Endothelial cell (in vitro differentiated cells): ENCODE results near the gene NRCAM. TPM values are rescaled to one million over a fixed set of nuclear protein-coding genes. Genes with fewer than 3 reads are reported as not detected.
"Not testable (repeated sequence)": the region's sequence is repeated elsewhere in the genome, so short reads cannot be mapped to it uniquely, and the experiment has no call there.

Experiments
- DNase-seq: peaks from one replicate; pipeline ENCODE4 v3.0.0; 2021; ENCODE audit warnings: low spot score
- H3K27ac Mint-ChIP-seq: one replicate; pipeline ENCODE4 v1.8.0; 2021; ENCODE audit warnings: mixed read lengths, inconsistent platforms; ENCODE audit not compliant: unreplicated experiment
- H3K27me3 Mint-ChIP-seq: one replicate; pipeline ENCODE4 v1.8.0; 2021; ENCODE audit warnings: mild to moderate bottlenecking, moderate library complexity, mixed read lengths, inconsistent platforms; ENCODE audit not compliant: unreplicated experiment
- H3K36me3 Mint-ChIP-seq: one replicate; pipeline ENCODE4 v1.8.0; 2021; ENCODE audit warnings: mild to moderate bottlenecking, low read depth, mixed read lengths, inconsistent platforms; ENCODE audit not compliant: unreplicated experiment
- H3K4me1 Mint-ChIP-seq: one replicate; pipeline ENCODE4 v1.8.0; 2021; ENCODE audit warnings: mild to moderate bottlenecking, mixed read lengths, inconsistent platforms; ENCODE audit not compliant: unreplicated experiment
- H3K4me3 Mint-ChIP-seq: one replicate; pipeline ENCODE4 v1.8.0; 2021; ENCODE audit warnings: mild to moderate bottlenecking, mixed read lengths, inconsistent platforms; ENCODE audit not compliant: unreplicated experiment
- H3K9me3 Mint-ChIP-seq: one replicate; pipeline ENCODE4 v1.8.0; 2021; ENCODE audit warnings: mixed read lengths, inconsistent platforms; ENCODE audit not compliant: unreplicated experiment
- total RNA-seq: library from RNA; stranded (reverse); fragmentation: NEBNext Ultra II Directional; extraction: Animal tissue kit (Norgen Biotek cat#: 25700); gene quantifications from one replicate; pipeline ENCODE4 v1.2.1, GENCODE V29; 2021; ENCODE audit not compliant: unreplicated experiment
- TF ChIP-seq, protein P1 (sequence below): fragments of 200-600 bp; sonication (generic); IDR thresholded peaks from one replicate; pipeline ENCODE4 v1.5.0; 2021; ENCODE audit warnings: antibody characterized with exemption; ENCODE audit not compliant: unreplicated experiment

The NRCAM gene
- total RNA-seq, 1 donor from 2014 or later, result 2.2 TPM

DNA sequence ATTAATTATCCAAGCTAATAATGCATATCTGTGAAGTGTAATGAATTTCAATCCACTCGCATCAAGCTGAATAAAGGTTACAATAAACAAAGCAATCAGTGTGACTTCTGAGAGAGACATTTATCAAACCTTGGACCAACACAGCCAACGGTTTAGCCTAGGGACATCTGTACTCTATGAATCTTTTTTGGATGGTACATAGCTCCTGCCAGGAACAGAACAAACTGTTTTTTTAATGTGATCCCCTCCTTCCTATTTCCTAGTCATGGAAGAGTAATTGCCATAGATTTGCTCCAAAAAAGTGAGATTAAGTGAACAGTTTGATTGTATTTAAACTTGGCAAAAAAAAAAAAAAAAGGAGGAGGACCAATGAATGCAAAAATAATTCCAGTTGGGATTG, 11.2 kb upstream of the NRCAM start:
- no peak for DNase-seq
- no peaks in the 10 kb centered on the region for H3K27me3 Mint-ChIP-seq
- no peaks in the 10 kb centered on the region for H3K9me3 Mint-ChIP-seq
- TF ChIP-seq, protein P1, sequence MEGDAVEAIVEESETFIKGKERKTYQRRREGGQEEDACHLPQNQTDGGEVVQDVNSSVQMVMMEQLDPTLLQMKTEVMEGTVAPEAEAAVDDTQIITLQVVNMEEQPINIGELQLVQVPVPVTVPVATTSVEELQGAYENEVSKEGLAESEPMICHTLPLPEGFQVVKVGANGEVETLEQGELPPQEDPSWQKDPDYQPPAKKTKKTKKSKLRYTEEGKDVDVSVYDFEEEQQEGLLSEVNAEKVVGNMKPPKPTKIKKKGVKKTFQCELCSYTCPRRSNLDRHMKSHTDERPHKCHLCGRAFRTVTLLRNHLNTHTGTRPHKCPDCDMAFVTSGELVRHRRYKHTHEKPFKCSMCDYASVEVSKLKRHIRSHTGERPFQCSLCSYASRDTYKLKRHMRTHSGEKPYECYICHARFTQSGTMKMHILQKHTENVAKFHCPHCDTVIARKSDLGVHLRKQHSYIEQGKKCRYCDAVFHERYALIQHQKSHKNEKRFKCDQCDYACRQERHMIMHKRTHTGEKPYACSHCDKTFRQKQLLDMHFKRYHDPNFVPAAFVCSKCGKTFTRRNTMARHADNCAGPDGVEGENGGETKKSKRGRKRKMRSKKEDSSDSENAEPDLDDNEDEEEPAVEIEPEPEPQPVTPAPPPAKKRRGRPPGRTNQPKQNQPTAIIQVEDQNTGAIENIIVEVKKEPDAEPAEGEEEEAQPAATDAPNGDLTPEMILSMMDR, result no peak
- no peak overlapping the region for H3K27ac Mint-ChIP-seq
- H3K4me1 Mint-ChIP-seq, result peaks cover 11% of the 10 kb centered on the region
- H3K4me3 Mint-ChIP-seq, result no peak overlapping the region
- no peaks in the 10 kb centered on the region for H3K36me3 Mint-ChIP-seq

GRCh38 chr7:108466322-108466721, 10.1 kb upstream of the NRCAM start:
- not testable (repeated sequence) for H3K4me3 Mint-ChIP-seq, DNase-seq, H3K9me3 Mint-ChIP-seq, H3K36me3 Mint-ChIP-seq, H3K27ac Mint-ChIP-seq, H3K27me3 Mint-ChIP-seq
- peaks cover 11% of the 10 kb centered on the region for H3K4me1 Mint-ChIP-seq

GRCh38 chr7:108464743-108465142, 8.5 kb upstream of the NRCAM start:
- no peaks in the 10 kb centered on the region for H3K36me3 Mint-ChIP-seq
- DNase-seq, result no peak
- H3K27ac Mint-ChIP-seq, result no peak overlapping the region

DNA sequence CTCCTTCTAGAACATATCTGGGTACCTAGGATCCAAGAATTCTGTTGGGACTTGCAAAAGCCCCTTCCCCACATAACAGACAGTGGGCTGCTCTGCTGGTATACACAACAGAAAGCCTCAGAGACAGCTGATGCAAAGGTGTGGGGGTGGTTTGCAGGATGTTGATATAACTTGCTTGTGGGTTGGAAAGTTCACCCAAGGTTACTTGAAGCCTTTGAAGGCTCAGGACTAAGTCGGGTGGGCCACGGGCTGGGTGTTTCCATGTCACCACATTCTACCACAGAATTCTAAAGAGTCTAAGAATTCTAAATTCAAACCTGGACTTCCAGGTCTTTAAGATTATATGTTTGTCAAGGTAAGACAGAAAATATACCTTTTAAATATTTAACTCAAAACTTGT, 7.4 kb upstream of the NRCAM start:
- no peaks in the 10 kb centered on the region for H3K9me3 Mint-ChIP-seq
- no peaks in the 10 kb centered on the region for H3K36me3 Mint-ChIP-seq
- peaks cover 10% of the 10 kb centered on the region for H3K4me1 Mint-ChIP-seq
- DNase-seq, result no peak
- H3K27ac Mint-ChIP-seq, result no peak overlapping the region
- no peak overlapping the region for H3K4me3 Mint-ChIP-seq
- no peaks in the 10 kb centered on the region for H3K27me3 Mint-ChIP-seq
- TF ChIP-seq, protein P1, result no peak

More at GRCh38 chr7:108464743-108465142, 8.5 kb upstream of the NRCAM start:
- no peak overlapping the region for H3K4me3 Mint-ChIP-seq
- H3K27me3 Mint-ChIP-seq, result no peaks in the 10 kb centered on the region
- H3K4me1 Mint-ChIP-seq, result peaks cover 11% of the 10 kb centered on the region
- H3K9me3 Mint-ChIP-seq, result no peaks in the 10 kb centered on the region
- TF ChIP-seq, protein P1, result no peak

GRCh38 chr7:108461840-108462239, 5.6 kb upstream of the NRCAM start:
- Mint-ChIP-seq H3K27ac (no peak overlapping the region), H3K36me3 (no peaks in the 10 kb centered on the region), H3K4me3 (no peak overlapping the region), H3K4me1 (peaks cover 3% of the 10 kb centered on the region), H3K27me3 (peaks cover 10% of the 10 kb centered on the region), H3K9me3 (no peaks in the 10 kb centered on the region)
- TF ChIP-seq, protein P1, result no peak
- DNase-seq, result no peak

DNA sequence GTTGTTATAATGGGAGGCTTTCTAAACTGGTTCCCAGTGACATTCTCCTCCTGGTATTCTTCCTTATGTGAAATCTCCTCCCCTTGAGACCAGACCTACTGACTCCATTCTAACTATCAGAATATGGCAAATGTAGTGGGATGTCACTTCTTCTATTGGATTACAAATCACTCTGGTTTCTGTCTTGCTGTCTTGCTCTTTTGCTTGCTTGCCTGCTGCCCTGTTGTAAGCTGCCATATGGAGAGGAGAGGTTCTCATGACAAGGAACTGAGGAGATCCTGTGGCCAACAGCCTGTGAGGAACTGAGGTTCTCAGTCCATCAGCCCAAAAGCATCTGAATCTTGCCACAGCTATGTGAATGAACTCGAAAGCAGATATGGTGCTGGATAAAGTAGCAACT, 4.7 kb upstream of the NRCAM start:
- TF ChIP-seq, protein P1, result no peak
- peaks cover 6% of the 10 kb centered on the region for H3K4me1 Mint-ChIP-seq
- no peak for DNase-seq
- H3K27me3 Mint-ChIP-seq, result peaks cover 16% of the 10 kb centered on the region
- no peaks in the 10 kb centered on the region for H3K9me3 Mint-ChIP-seq
- H3K36me3 Mint-ChIP-seq, result peaks cover 3% of the 10 kb centered on the region
- no peak overlapping the region for H3K27ac Mint-ChIP-seq
- no peak overlapping the region for H3K4me3 Mint-ChIP-seq
